ENCODE results near the gene ARHGEF17. TPM values are rescaled to one million over a fixed set of nuclear protein-coding genes. Genes with fewer than 3 reads are reported as not detected.

ARHGEF17 gene
- total RNA-seq, 1 donor from 2014 or later, result 56.5 TPM

- DNase-seq, result peak; percentile 66
- intact Hi-C loops (cut with DNase I), result no loop called here
- H3K4me3 ChIP-seq, result no peak overlapping the region
Observed at GRCh38 chr11:73323464-73323863, 15.4 kb downstream of the ARHGEF17 start.

GRCh38 chr11:73324116-73324515 lies 16.0 kb downstream of the ARHGEF17 start:
- Histone ChIP-seq H3K27ac (peak overlapping the region; percentile 68), H3K36me3 (no peaks in the 10 kb centered on the region), H3K4me3 (no peak overlapping the region), H3K27me3 (ENCODE audit: low read depth) (no peaks in the 10 kb centered on the region), H3K9me3 (no peaks in the 10 kb centered on the region), H3K4me1 (peaks cover 75% of the 10 kb centered on the region)
- intact Hi-C loops (cut with DNase I), result no loop called here
- no peak for TF ChIP-seq CTCF (IDR thresholded peaks at IDR 0.05)
- peak; percentile 3 to 28 for ATAC-seq
- no peak for DNase-seq

More at GRCh38 chr11:73323464-73323863, 15.4 kb downstream of the ARHGEF17 start:
- no peaks in the 10 kb centered on the region for H3K36me3 ChIP-seq
- H3K9me3 ChIP-seq, result no peaks in the 10 kb centered on the region
- peaks cover 81% of the 10 kb centered on the region for H3K4me1 ChIP-seq
- TF ChIP-seq CTCF (IDR thresholded peaks at IDR 0.05), result no peak
- ATAC-seq, result peak; percentile 63 to 64
- peak overlapping the region; percentile 68 for H3K27ac ChIP-seq
- H3K27me3 ChIP-seq (ENCODE audit: low read depth), result no peaks in the 10 kb centered on the region

- peak overlapping the region; percentile 68 for H3K27ac ChIP-seq
- no peaks in the 10 kb centered on the region for H3K36me3 ChIP-seq
- no peak overlapping the region for H3K4me3 ChIP-seq
- DNase-seq (no peak), ATAC-seq (no peak)
- H3K9me3 ChIP-seq, result no peaks in the 10 kb centered on the region
- intact Hi-C loops (cut with DNase I), result no loop called here
- no peak for TF ChIP-seq CTCF (IDR thresholded peaks at IDR 0.05)
- no peaks in the 10 kb centered on the region for H3K27me3 ChIP-seq (ENCODE audit: low read depth)
- H3K4me1 ChIP-seq, result peaks cover 72% of the 10 kb centered on the region
Observed at GRCh38 chr11:73324665-73325035, 16.6 kb downstream of the ARHGEF17 start.

GRCh38 chr11:73325036-73325981 lies 17.2 kb downstream of the ARHGEF17 start:
- Histone ChIP-seq H3K4me1 (peaks cover 72% of the 10 kb centered on the region), H3K9me3 (no peaks in the 10 kb centered on the region), H3K36me3 (no peaks in the 10 kb centered on the region), H3K27ac (peak overlapping the region; percentile 68), H3K27me3 (ENCODE audit: low read depth) (no peaks in the 10 kb centered on the region), H3K4me3 (no peak overlapping the region)
- ATAC-seq (no peak), DNase-seq (no peak)
- TF ChIP-seq CTCF (IDR thresholded peaks at IDR 0.05), result no peak
- intact Hi-C loops (cut with DNase I), result no loop called here

- Histone ChIP-seq H3K4me1 (peaks cover 70% of the 10 kb centered on the region), H3K27me3 (ENCODE audit: low read depth) (no peaks in the 10 kb centered on the region), H3K9me3 (no peaks in the 10 kb centered on the region), H3K36me3 (no peaks in the 10 kb centered on the region), H3K4me3 (no peak overlapping the region), H3K27ac (peak overlapping the region; percentile 27)
- ATAC-seq (peak in 1 of 2 donors; percentile 4), DNase-seq (no peak)
- no peak for TF ChIP-seq CTCF (IDR thresholded peaks at IDR 0.05)
- intact Hi-C loops (cut with DNase I), result no loop called here
Observed at GRCh38 chr11:73326929-73327811, 19.1 kb downstream of the ARHGEF17 start.
